Vagina (tissue), 2 donors: ENCODE measurements around the gene ZW10. TPM values are rescaled to one million over a fixed set of nuclear protein-coding genes. Genes with fewer than 3 reads are reported as not detected.

Experiments
- DNase-seq, 2 donors: peaks; one replicate each; pipeline ENCODE4 v3.0.0-alpha.2; 2017; ENCODE audit errors: extremely low spot score in 2 of 2
- H3K27ac ChIP-seq: fragments of 200-600 bp; sonication (generic); one replicate; pipeline ENCODE4 v1.5.1; 2019
- H3K27me3 ChIP-seq: fragments of 200-600 bp; sonication (generic); one replicate; pipeline ENCODE4 v1.5.1; 2019
- H3K36me3 ChIP-seq, 2 donors: fragments of 200-600 bp; sonication (generic); one replicate each; pipeline ENCODE4 v1.5.1; 2017 to 2019
- H3K4me1 ChIP-seq: fragments of 200-600 bp; sonication (generic); one replicate; pipeline ENCODE4 v1.5.1; 2019
- H3K4me3 ChIP-seq, 2 donors: fragments of 200-600 bp; sonication (generic); 1 replicate in 1 of 2; 2 replicates in 1 of 2; pipeline ENCODE4 v1.5.1; 2016 to 2019
- H3K9me3 ChIP-seq: fragments of 200-600 bp; sonication (generic); one replicate; pipeline ENCODE4 v1.5.1; 2019
- POLR2A ChIP-seq, 2 donors: fragments of 450-650 bp; IDR thresholded peaks; one replicate each; pipeline ENCODE4 v1.6.1; 2017; ENCODE audit warnings: antibody characterized with exemption in 2 of 2, mild to moderate bottlenecking in 2 of 2, moderate library complexity in 2 of 2
- POLR2AphosphoS5 ChIP-seq, 2 donors: sonication (generic); formaldehyde crosslinking; IDR thresholded peaks; one replicate each; pipeline ENCODE4 v1.9.0; 2017; ENCODE audit warnings: antibody characterized with exemption in 2 of 2, mild to moderate bottlenecking in 2 of 2, low read depth in 1 of 2; ENCODE audit not compliant: insufficient read depth in 1 of 2
- intact Hi-C: fragments of 100-400 bp; cut with DNase I; formaldehyde crosslinking; loops from one replicate; pipeline ENCODE4 v1.15.1; 2023
- total RNA-seq: library from RNA; depleted of rRNA; stranded (reverse); fragments of >200 nt; gene quantifications from one replicate; pipeline ENCODE4 v1.2.3, GENCODE V29; 2016
- TF ChIP-seq, protein P1 (sequence below), 3 experiments: fragments of 450-650 bp in 2 of 3; fragments of 200-600 bp in 1 of 3; sonication (generic) in 1 of 3; IDR thresholded peaks; one replicate each; pipeline ENCODE4 v1.5.1; 2017 to 2019; ENCODE audit warnings: antibody characterized with exemption in 3 of 3, mild to moderate bottlenecking in 2 of 3, moderate library complexity in 2 of 3

Gene ZW10, protein sequence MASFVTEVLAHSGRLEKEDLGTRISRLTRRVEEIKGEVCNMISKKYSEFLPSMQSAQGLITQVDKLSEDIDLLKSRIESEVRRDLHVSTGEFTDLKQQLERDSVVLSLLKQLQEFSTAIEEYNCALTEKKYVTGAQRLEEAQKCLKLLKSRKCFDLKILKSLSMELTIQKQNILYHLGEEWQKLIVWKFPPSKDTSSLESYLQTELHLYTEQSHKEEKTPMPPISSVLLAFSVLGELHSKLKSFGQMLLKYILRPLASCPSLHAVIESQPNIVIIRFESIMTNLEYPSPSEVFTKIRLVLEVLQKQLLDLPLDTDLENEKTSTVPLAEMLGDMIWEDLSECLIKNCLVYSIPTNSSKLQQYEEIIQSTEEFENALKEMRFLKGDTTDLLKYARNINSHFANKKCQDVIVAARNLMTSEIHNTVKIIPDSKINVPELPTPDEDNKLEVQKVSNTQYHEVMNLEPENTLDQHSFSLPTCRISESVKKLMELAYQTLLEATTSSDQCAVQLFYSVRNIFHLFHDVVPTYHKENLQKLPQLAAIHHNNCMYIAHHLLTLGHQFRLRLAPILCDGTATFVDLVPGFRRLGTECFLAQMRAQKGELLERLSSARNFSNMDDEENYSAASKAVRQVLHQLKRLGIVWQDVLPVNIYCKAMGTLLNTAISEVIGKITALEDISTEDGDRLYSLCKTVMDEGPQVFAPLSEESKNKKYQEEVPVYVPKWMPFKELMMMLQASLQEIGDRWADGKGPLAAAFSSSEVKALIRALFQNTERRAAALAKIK
- 14.7 TPM for total RNA-seq

DNA sequence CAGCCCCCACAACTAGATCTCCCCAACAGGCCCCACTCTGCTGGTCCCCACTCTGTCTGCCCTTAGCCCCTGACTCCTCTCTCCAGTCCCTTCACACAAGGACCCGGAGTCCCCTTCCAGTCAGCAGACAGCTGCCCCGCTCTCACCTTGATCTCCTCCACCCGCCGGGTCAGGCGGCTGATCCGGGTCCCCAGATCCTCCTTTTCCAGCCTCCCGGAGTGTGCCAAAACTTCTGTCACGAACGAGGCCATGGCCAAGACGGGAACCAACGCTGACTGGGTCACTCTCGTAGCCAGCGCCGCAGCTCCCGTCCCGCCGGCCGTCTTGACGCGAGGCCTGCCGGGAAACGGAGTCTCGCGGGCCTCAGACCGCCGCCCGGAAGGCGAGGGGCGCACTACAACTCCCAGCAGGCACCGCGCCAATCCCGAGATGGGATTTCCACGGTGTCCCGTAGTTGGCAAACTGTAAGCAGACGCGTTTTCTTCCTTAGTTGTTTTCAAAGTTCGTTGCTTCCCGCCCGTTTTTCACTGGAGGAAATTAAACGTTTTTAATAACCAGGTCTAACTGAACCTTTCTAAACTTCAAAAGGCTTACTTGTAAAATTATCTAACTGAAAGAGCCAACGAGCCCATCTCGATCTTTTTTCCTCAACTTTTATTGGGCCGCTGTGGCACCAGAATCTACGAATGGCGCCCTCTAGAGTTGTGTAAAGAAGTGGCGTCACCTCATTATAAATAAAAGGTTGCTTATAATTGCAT lies at the start of gene ZW10:
TSS of gene ZW10 (minus strand) at position 277 of the 758 bp plus-strand sequence. CDS start at position 251, 26 bp downstream.
- H3K27me3 ChIP-seq, result no peaks in the 10 kb centered on the region
- H3K27ac ChIP-seq, result peak within 1 kb of the TSS; percentile 84
- peaks cover 20% of the 10 kb centered on the region for H3K4me1 ChIP-seq
- DNase-seq, result peak in 1 of 2 donors; percentile 92
- peak within 1 kb of the TSS; percentile 70 to 76 for H3K4me3 ChIP-seq
- peaks cover 0 to 5% of the 10 kb centered on the region in 2 donors for H3K36me3 ChIP-seq
- TF ChIP-seq POLR2A (IDR thresholded peaks at IDR 0.05) (no peak), POLR2AphosphoS5 (IDR thresholded peaks at IDR 0.05; ENCODE audit: insufficient read depth in 1 of 2, low read depth in 1 of 2) (peak; percentile 89 to 98)
- TF ChIP-seq, protein P1, sequence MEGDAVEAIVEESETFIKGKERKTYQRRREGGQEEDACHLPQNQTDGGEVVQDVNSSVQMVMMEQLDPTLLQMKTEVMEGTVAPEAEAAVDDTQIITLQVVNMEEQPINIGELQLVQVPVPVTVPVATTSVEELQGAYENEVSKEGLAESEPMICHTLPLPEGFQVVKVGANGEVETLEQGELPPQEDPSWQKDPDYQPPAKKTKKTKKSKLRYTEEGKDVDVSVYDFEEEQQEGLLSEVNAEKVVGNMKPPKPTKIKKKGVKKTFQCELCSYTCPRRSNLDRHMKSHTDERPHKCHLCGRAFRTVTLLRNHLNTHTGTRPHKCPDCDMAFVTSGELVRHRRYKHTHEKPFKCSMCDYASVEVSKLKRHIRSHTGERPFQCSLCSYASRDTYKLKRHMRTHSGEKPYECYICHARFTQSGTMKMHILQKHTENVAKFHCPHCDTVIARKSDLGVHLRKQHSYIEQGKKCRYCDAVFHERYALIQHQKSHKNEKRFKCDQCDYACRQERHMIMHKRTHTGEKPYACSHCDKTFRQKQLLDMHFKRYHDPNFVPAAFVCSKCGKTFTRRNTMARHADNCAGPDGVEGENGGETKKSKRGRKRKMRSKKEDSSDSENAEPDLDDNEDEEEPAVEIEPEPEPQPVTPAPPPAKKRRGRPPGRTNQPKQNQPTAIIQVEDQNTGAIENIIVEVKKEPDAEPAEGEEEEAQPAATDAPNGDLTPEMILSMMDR (IDR thresholded peaks at IDR 0.05), result peak in 2 of 3 experiments; percentile 63 to 76
- intact Hi-C loops, result no loop called here
- no peaks in the 10 kb centered on the region for H3K9me3 ChIP-seq

DNA sequence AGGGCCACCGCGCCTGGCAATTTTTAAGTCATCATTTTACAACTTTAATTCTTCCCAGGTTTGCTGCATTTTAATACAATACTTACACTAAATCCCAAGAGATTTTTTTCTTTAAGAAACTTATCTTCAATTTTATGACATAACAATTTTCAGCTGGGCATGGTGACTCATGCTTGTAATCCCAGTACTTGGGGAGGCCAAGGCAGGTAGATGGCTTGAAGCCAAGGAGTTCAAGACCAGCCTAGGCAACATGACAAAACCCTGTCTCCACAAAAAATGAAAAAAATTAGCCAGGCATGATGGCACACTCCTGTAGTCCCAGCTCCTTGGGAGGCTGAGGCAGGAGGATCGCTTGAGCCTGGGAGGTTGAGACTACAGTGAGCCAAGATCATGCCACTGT lies 44.9 kb upstream of the ZW10 start:
- intact Hi-C loops, result no loop called here
- Histone ChIP-seq H3K27me3 (no peaks in the 10 kb centered on the region), H3K4me3 (no peak overlapping the region), H3K27ac (no peak overlapping the region), H3K9me3 (no peaks in the 10 kb centered on the region), H3K4me1 (no peaks in the 10 kb centered on the region), H3K36me3 (peaks cover 0 to 36% of the 10 kb centered on the region in 2 donors)
- DNase-seq, result no peak
- TF ChIP-seq POLR2AphosphoS5 (IDR thresholded peaks at IDR 0.05; ENCODE audit: insufficient read depth in 1 of 2, low read depth in 1 of 2) (no peak), POLR2A (IDR thresholded peaks at IDR 0.05) (no peak)
- TF ChIP-seq, protein P1 (IDR thresholded peaks at IDR 0.05), result no peak

DNA sequence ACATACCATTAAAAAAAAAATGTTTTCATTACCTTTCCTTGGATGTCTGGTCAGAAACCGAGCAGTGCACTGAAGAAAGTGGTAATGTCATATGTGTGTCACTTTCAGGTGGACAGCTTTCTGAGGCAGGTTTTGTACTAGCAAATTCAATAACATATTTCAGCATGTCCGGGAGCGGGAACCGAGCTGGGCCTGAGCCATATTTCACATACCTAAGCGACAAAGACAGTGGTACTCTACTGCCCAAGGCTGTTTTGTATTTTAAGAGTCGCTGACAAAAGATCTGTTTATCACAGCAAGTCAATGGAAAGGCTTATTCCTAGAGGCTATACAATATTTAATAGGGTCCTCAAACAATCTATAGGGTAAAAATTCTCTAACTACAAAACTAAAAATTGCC lies 44.1 kb upstream of the ZW10 start:
- no peak overlapping the region for H3K4me3 ChIP-seq
- intact Hi-C loops, result no loop called here
- H3K27ac ChIP-seq, result no peak overlapping the region
- H3K27me3 ChIP-seq, result no peaks in the 10 kb centered on the region
- no peak for DNase-seq
- no peaks in the 10 kb centered on the region for H3K9me3 ChIP-seq
- peaks cover 0 to 28% of the 10 kb centered on the region in 2 donors for H3K36me3 ChIP-seq
- TF ChIP-seq, protein P1 (IDR thresholded peaks at IDR 0.05), result no peak
- TF ChIP-seq POLR2A (IDR thresholded peaks at IDR 0.05) (no peak), POLR2AphosphoS5 (IDR thresholded peaks at IDR 0.05; ENCODE audit: insufficient read depth in 1 of 2, low read depth in 1 of 2) (no peak)
- H3K4me1 ChIP-seq, result no peaks in the 10 kb centered on the region

DNA sequence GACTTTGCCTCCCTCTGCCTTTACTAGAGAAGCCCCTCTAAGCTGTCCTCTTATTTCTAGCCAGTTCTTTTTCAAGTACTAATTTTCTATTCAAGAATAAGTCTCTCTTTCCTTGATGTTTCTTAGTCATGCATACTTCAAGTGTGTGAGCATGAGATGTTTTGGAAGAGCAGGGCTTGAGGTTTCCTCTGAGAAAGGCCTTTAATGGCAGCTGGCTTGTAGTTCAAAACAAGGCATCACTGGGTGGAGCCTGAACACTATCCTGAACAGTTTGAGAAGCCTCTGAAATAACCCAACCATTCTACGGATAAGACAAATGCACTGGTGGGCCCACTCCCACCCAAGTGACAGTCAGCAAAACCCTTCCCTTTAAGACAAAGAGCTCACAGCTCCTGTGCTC lies 43.7 kb upstream of the ZW10 start:
- peaks cover 0 to 27% of the 10 kb centered on the region in 2 donors for H3K36me3 ChIP-seq
- H3K9me3 ChIP-seq, result no peaks in the 10 kb centered on the region
- no peak overlapping the region for H3K27ac ChIP-seq
- TF ChIP-seq, protein P1 (IDR thresholded peaks at IDR 0.05), result no peak
- TF ChIP-seq POLR2AphosphoS5 (IDR thresholded peaks at IDR 0.05; ENCODE audit: insufficient read depth in 1 of 2, low read depth in 1 of 2), result no peak
- no peak for TF ChIP-seq POLR2A (IDR thresholded peaks at IDR 0.05)
- no peaks in the 10 kb centered on the region for H3K27me3 ChIP-seq
- no peak for DNase-seq
- intact Hi-C loops, result no loop called here
- no peak overlapping the region for H3K4me3 ChIP-seq
- no peaks in the 10 kb centered on the region for H3K4me1 ChIP-seq
